ENCODE data around the gene CD38.

- TF ChIP-seq CTCF (conservative IDR thresholded peaks at IDR 0.05 in 1 of 2, IDR thresholded peaks at IDR 0.05 in 1 of 2; ENCODE audit: low read depth in 1 of 2, low read length in 2 of 2) (peak; percentile 78 to 84), EZH2 (IDR thresholded peaks at IDR 0.05; ENCODE audit: low read length, missing control alignments) (no peak)
Observed at GRCh38 chr4:15729910-15730533, 48.1 kb upstream of the CD38 start.

All from fibroblast of lung (primary cell).